Endothelial cell (in vitro differentiated cells): ENCODE measurements around the gene MTO1. TPM values are rescaled to one million over a fixed set of nuclear protein-coding genes. Genes with fewer than 3 reads are reported as not detected.

Experiments used
- DNase-seq: peaks from one replicate; pipeline ENCODE4 v3.0.0; 2021; ENCODE audit warnings: low spot score
- H3K27ac Mint-ChIP-seq: one replicate; pipeline ENCODE4 v1.8.0; 2021; ENCODE audit warnings: mixed read lengths, inconsistent platforms; ENCODE audit not compliant: unreplicated experiment
- H3K27me3 Mint-ChIP-seq: one replicate; pipeline ENCODE4 v1.8.0; 2021; ENCODE audit warnings: mild to moderate bottlenecking, moderate library complexity, mixed read lengths, inconsistent platforms; ENCODE audit not compliant: unreplicated experiment
- H3K36me3 Mint-ChIP-seq: one replicate; pipeline ENCODE4 v1.8.0; 2021; ENCODE audit warnings: mild to moderate bottlenecking, low read depth, mixed read lengths, inconsistent platforms; ENCODE audit not compliant: unreplicated experiment
- H3K4me1 Mint-ChIP-seq: one replicate; pipeline ENCODE4 v1.8.0; 2021; ENCODE audit warnings: mild to moderate bottlenecking, mixed read lengths, inconsistent platforms; ENCODE audit not compliant: unreplicated experiment
- H3K4me3 Mint-ChIP-seq: one replicate; pipeline ENCODE4 v1.8.0; 2021; ENCODE audit warnings: mild to moderate bottlenecking, mixed read lengths, inconsistent platforms; ENCODE audit not compliant: unreplicated experiment
- H3K9me3 Mint-ChIP-seq: one replicate; pipeline ENCODE4 v1.8.0; 2021; ENCODE audit warnings: mixed read lengths, inconsistent platforms; ENCODE audit not compliant: unreplicated experiment
- total RNA-seq: library from RNA; stranded (reverse); fragmentation: NEBNext Ultra II Directional; extraction: Animal tissue kit (Norgen Biotek cat#: 25700); gene quantifications from one replicate; pipeline ENCODE4 v1.2.1, GENCODE V29; 2021; ENCODE audit not compliant: unreplicated experiment
- TF ChIP-seq, protein P1 (sequence below): fragments of 200-600 bp; sonication (generic); IDR thresholded peaks from one replicate; pipeline ENCODE4 v1.5.0; 2021; ENCODE audit warnings: antibody characterized with exemption; ENCODE audit not compliant: unreplicated experiment

MTO1 gene
- total RNA-seq, 1 donor from 2014 or later: 23.8 TPM

DNA sequence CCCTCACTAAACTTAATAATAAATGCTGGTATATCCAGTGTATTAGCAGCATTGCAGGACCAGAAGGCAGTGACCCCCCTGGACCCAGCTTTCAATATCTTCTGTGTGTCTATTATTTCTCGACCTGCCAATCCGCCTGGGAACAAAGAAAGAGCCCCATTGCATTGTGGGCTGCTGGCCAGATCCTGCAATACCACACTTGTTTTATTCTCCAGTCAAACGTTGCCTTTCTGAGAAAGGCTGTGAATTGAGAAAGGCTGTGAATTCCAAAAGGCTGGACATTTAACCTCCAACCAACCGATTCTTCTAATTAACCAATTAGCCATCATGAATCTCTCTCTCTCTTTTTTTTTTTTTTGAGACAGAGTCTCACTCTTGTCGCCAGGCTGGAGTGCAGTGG lies 1.5 kb upstream of the MTO1 start:
- Mint-ChIP-seq H3K27me3 (peaks cover 2% of the 10 kb centered on the region), H3K36me3 (no peaks in the 10 kb centered on the region), H3K4me3 (no peak overlapping the region), H3K4me1 (peaks cover 16% of the 10 kb centered on the region), H3K9me3 (no peaks in the 10 kb centered on the region), H3K27ac (no peak overlapping the region)
- no peak for DNase-seq
- TF ChIP-seq, protein P1, sequence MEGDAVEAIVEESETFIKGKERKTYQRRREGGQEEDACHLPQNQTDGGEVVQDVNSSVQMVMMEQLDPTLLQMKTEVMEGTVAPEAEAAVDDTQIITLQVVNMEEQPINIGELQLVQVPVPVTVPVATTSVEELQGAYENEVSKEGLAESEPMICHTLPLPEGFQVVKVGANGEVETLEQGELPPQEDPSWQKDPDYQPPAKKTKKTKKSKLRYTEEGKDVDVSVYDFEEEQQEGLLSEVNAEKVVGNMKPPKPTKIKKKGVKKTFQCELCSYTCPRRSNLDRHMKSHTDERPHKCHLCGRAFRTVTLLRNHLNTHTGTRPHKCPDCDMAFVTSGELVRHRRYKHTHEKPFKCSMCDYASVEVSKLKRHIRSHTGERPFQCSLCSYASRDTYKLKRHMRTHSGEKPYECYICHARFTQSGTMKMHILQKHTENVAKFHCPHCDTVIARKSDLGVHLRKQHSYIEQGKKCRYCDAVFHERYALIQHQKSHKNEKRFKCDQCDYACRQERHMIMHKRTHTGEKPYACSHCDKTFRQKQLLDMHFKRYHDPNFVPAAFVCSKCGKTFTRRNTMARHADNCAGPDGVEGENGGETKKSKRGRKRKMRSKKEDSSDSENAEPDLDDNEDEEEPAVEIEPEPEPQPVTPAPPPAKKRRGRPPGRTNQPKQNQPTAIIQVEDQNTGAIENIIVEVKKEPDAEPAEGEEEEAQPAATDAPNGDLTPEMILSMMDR: no peak

DNA sequence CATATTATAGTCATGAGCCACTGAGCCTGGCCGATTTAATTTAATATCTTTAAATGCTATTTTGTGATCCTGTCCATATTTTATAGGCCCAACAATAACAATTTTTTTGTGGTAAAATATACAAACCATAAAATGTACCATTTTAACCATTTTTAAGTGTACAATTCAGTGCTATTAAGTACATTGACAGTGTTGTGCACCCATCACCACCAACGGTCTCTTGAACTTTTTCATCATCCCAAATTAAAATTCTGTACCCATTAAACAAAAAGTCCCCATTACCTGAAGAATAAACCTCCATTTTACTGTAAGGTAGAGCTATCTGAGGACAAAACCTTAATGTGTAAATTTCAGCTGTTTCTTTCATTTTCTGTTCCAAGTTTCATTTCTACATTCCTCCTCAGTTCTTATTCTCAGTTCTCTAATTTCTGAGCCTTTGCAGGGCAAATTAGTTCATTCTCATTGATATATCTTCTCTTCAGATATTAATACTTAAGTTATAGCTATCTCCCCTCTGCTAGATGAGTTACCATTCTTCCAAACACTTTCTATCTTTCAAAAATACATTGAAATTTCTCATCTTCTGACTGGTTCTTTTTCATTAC lies 10.3 kb downstream of the MTO1 start:
- TF ChIP-seq, protein P1: no peak
- no peaks in the 10 kb centered on the region for H3K27me3 Mint-ChIP-seq
- no peaks in the 10 kb centered on the region for H3K9me3 Mint-ChIP-seq
- H3K4me3 Mint-ChIP-seq: no peak overlapping the region
- H3K27ac Mint-ChIP-seq: no peak overlapping the region
- no peaks in the 10 kb centered on the region for H3K4me1 Mint-ChIP-seq
- no peak for DNase-seq
- peaks cover 19% of the 10 kb centered on the region for H3K36me3 Mint-ChIP-seq

DNA sequence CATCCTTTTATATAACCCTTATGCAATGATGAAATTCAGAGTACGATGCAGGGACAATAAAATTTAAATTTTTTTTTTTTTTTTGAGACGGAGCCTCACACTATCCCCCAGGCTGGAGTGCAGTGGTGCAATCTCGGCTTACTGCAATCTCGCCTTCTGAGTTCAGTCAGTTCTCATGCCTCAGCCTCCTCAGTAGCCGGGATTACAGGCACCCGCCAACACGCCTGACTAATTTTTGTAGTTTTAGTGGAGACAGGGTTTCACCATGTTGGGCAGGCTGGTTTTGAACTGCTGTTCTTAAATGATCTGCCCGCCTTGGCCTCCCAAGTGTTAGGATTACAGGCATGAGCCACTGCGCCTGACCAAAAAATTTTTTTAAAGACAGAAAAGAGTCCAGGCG lies 15.2 kb downstream of the MTO1 start:
- Mint-ChIP-seq H3K27ac (no peak overlapping the region), H3K4me3 (no peak overlapping the region), H3K36me3 (peaks cover 21% of the 10 kb centered on the region), H3K27me3 (no peaks in the 10 kb centered on the region), H3K9me3 (no peaks in the 10 kb centered on the region), H3K4me1 (no peaks in the 10 kb centered on the region)
- no peak for DNase-seq
- TF ChIP-seq, protein P1: no peak

DNA sequence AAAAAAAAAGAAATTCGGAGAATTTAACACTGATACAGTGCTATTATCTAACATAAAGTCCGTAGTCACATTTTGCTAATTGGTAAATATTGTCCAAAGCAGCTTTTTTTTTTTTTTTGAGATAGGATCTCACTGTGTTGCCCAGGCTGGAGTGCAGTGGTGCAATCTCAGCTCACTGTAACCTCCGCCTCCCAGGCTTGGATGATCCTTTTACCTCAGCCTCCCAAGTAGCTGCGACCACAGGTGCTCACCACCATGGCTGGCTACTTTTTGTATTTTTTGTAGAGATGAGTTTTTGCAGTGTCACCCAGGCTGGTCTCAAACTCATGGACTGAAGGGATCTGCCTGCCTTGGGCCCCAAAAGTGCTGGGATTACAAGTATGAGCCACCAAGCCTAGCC lies 15.9 kb downstream of the MTO1 start:
- Mint-ChIP-seq H3K4me3 (no peak overlapping the region), H3K27ac (no peak overlapping the region), H3K27me3 (no peaks in the 10 kb centered on the region), H3K9me3 (no peaks in the 10 kb centered on the region), H3K36me3 (peaks cover 18% of the 10 kb centered on the region), H3K4me1 (no peaks in the 10 kb centered on the region)
- DNase-seq: no peak
- TF ChIP-seq, protein P1: no peak

DNA sequence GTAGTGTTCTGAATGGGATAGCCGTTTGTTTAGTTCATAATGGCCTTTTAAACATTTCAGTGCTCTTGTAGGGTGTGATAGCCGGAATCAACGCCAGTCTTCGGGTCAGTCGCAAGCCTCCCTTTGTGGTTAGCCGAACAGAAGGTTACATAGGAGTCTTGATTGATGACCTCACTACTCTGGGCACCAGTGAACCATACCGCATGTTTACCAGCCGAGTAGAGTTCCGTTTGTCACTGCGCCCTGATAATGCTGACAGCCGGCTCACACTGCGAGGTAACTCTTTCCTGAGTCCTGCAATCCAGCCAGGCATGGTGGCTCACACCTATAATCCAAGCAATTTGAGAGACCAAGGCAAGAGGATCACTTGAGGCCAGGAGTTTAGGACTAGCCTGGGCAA lies 20.4 kb downstream of the MTO1 start:
- Mint-ChIP-seq H3K27ac (no peak overlapping the region), H3K27me3 (no peaks in the 10 kb centered on the region), H3K9me3 (no peaks in the 10 kb centered on the region), H3K4me3 (no peak overlapping the region), H3K4me1 (no peaks in the 10 kb centered on the region), H3K36me3 (peaks cover 19% of the 10 kb centered on the region)
- DNase-seq: no peak
- TF ChIP-seq, protein P1: no peak
